T-helper 17 cell (primary cell): ENCODE results near the gene TMEM121B. TPM values are rescaled to one million over a fixed set of nuclear protein-coding genes. Genes with fewer than 3 reads are reported as not detected.

Source experiments
- ATAC-seq: fragments of 150-1000 bp; cut with Tn5 transposase; 2 replicates; pipeline ENCODE4 v1.10.0; 2021; ENCODE audit warnings: mild to moderate bottlenecking, moderate library complexity
- DNase-seq, 3 donors: peaks; one replicate each; pipeline versions ENCODE4 v3.0.0 to v3.0.0-alpha.2; 2020 to 2021
- H3K9me3 ChIP-seq: one replicate; pipeline ENCODE4 v1.7.0; 2013; ENCODE audit warnings: low read length, mild to moderate bottlenecking; ENCODE audit not compliant: control insufficient read depth, poor library complexity, severe bottlenecking
- H3K27ac Mint-ChIP-seq: one replicate; pipeline ENCODE4 v1.8.0; 2022; ENCODE audit warnings: mild to moderate bottlenecking, moderate library complexity, mixed read lengths
- H3K27me3 Mint-ChIP-seq: one replicate; pipeline ENCODE4 v1.8.0; 2022; ENCODE audit warnings: mixed read lengths
- H3K36me3 Mint-ChIP-seq: one replicate; pipeline ENCODE4 v1.8.0; 2022; ENCODE audit warnings: low read depth, mixed read lengths
- H3K4me1 Mint-ChIP-seq: one replicate; pipeline ENCODE4 v1.8.0; 2022; ENCODE audit warnings: mild to moderate bottlenecking, mixed read lengths
- H3K4me3 Mint-ChIP-seq: one replicate; pipeline ENCODE4 v1.8.0; 2022; ENCODE audit warnings: mild to moderate bottlenecking, moderate library complexity, mixed read lengths
- total RNA-seq, 4 donors: library from RNA in 2 of 4; stranded (reverse) in 2 of 4; gene quantifications; one replicate each; pipeline ENCODE4 v1.2.3 and lab custom pipeline; 2022 to 2026

TMEM121B gene
- total RNA-seq = under 1 TPM in 1 of 2 donors, not detected in 1; 0.20 TPM
- total RNA-seq (lab: John Stamatoyannopoulos, UW) = 0.12 to 0.30 reads per million in 2 donors

- DNase-seq (no peak), ATAC-seq (no peak)
- H3K27me3 Mint-ChIP-seq = peaks cover 10% of the 10 kb centered on the region
- no peaks in the 10 kb centered on the region for H3K36me3 Mint-ChIP-seq
- peak within 1 kb of the TSS; percentile 80 for H3K4me3 Mint-ChIP-seq
- no peak within 1 kb of the TSS for H3K27ac Mint-ChIP-seq
- peaks cover 26% of the 10 kb centered on the region for H3K4me1 Mint-ChIP-seq
- H3K9me3 ChIP-seq = no peaks in the 10 kb centered on the region
Observed at GRCh38 chr22:17121233-17122195, at the start of gene TMEM121B. Gene TMEM121B, minus strand, starts transcription at chr22:17121360. Its CDS starts 233 bp downstream, at chr22:17121127.

- no peaks in the 10 kb centered on the region for H3K9me3 ChIP-seq
- DNase-seq = no peak
- H3K4me1 Mint-ChIP-seq = peaks cover 7% of the 10 kb centered on the region
- no peaks in the 10 kb centered on the region for H3K36me3 Mint-ChIP-seq
- no peak for ATAC-seq
- no peaks in the 10 kb centered on the region for H3K27me3 Mint-ChIP-seq
- H3K4me3 Mint-ChIP-seq = no peak overlapping the region
- peak overlapping the region; percentile 54 for H3K27ac Mint-ChIP-seq
Observed at GRCh38 chr22:17167486-17167885, 46.3 kb upstream of the TMEM121B start.

DNA sequence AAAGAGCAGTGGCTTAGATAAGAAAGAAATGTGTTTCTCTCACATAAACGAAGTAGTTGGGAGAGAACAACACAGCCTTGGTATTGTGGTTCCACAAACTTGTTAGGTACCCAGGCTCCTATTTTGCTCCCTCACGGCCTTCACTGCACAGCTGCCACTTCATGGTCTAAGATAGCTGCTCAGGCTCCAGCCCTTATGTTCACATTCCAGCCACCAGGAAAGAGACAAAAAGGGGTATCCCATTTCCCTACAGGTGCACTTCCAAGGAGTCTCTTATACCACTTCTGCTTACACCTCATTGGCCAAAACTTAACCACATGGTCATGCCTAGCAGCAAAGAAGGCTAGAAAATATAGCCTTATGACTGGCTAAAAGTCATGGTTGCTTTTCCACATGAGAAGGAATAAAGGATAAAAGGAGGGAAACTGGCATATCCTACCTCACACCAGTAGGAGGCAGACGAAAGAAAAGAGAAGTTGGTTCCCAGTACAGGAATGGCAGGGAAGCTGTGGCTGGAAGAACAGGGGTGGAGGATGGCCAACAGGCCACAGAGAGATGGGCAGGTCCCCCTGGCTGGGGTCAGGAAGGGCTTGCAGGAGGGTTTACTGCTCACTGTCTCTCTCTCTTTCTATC lies 43.3 kb upstream of the TMEM121B start:
- no peak overlapping the region for H3K4me3 Mint-ChIP-seq
- H3K9me3 ChIP-seq = no peaks in the 10 kb centered on the region
- DNase-seq = no peak
- H3K27ac Mint-ChIP-seq = peak overlapping the region; percentile 41
- H3K36me3 Mint-ChIP-seq = no peaks in the 10 kb centered on the region
- H3K27me3 Mint-ChIP-seq = no peaks in the 10 kb centered on the region
- no peak for ATAC-seq
- peaks cover 8% of the 10 kb centered on the region for H3K4me1 Mint-ChIP-seq

DNA sequence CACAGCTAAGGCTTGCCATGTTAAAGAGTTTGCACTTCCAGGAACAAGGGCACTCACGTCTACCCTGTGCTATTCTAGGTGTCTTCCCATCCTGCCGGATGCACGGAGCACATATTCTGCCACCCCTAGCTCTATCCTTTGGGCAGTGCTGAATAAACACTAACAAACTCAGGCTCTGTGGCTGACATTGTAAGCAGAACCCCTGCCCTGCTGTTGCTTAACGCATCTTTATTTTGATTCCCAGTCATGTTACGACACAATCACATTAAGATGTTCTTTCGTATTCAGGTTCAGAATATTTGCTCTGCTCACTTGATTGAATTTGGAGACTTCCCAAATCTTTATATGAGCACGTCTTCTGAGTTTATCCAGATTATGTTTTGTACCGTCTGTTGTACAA lies 41.6 kb upstream of the TMEM121B start:
- ATAC-seq = no peak
- no peaks in the 10 kb centered on the region for H3K27me3 Mint-ChIP-seq
- H3K9me3 ChIP-seq = no peaks in the 10 kb centered on the region
- no peak for DNase-seq
- peaks cover 7% of the 10 kb centered on the region for H3K4me1 Mint-ChIP-seq
- H3K36me3 Mint-ChIP-seq = no peaks in the 10 kb centered on the region
- no peak overlapping the region for H3K27ac Mint-ChIP-seq
- no peak overlapping the region for H3K4me3 Mint-ChIP-seq

GRCh38 chr22:17161991-17162390 lies 40.8 kb upstream of the TMEM121B start:
- no peaks in the 10 kb centered on the region for H3K36me3 Mint-ChIP-seq
- no peaks in the 10 kb centered on the region for H3K9me3 ChIP-seq
- no peak for ATAC-seq
- H3K27me3 Mint-ChIP-seq = no peaks in the 10 kb centered on the region
- peaks cover 6% of the 10 kb centered on the region for H3K4me1 Mint-ChIP-seq
- DNase-seq = no peak
- no peak overlapping the region for H3K27ac Mint-ChIP-seq
- no peak overlapping the region for H3K4me3 Mint-ChIP-seq

DNA sequence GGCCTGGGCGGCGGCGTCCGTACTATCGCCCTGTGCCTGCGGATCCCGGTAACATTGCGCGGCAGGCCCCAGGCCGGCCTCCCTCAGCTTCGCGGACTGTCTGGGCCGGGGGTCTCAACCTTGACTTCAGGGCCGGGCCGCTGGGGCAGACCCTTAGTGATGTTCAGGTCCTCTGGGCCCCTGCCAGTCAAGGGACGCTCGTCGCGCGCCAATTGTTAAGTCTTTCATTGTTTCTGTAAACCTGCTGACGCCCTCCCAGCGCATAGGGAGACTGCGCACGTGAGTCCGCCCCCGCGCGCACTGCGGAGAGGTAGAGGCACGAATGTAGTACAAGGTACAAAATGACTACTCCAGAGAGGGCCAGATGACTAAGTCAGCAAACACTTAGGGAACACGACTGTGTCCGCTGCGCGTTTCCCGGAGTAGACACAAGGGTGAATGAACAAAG lies 38.4 kb upstream of the TMEM121B start:
- ATAC-seq (peak; percentile 24), DNase-seq (peak; percentile 14 to 17 (median 16))
- Mint-ChIP-seq H3K4me3 (peak overlapping the region; percentile 85), H3K36me3 (no peaks in the 10 kb centered on the region), H3K27ac (no peak overlapping the region), H3K4me1 (peaks cover 12% of the 10 kb centered on the region), H3K27me3 (no peaks in the 10 kb centered on the region)
- no peaks in the 10 kb centered on the region for H3K9me3 ChIP-seq

- DNase-seq (peak; percentile 81 to 90 (median 85)), ATAC-seq (peak; percentile 94)
- H3K36me3 Mint-ChIP-seq = no peaks in the 10 kb centered on the region
- H3K27ac Mint-ChIP-seq = no peak within 1 kb of the TSS
- H3K9me3 ChIP-seq = no peaks in the 10 kb centered on the region
- peak within 1 kb of the TSS; percentile 88 for H3K4me3 Mint-ChIP-seq
- no peaks in the 10 kb centered on the region for H3K27me3 Mint-ChIP-seq
- H3K4me1 Mint-ChIP-seq = peaks cover 12% of the 10 kb centered on the region
Observed at GRCh38 chr22:17158568-17159503, 37.7 kb upstream of the TMEM121B start, which contains the start of gene HDHD5. Gene HDHD5, minus strand, starts transcription at chr22:17159277. Its CDS starts 26 bp downstream, at chr22:17159251.

DNA sequence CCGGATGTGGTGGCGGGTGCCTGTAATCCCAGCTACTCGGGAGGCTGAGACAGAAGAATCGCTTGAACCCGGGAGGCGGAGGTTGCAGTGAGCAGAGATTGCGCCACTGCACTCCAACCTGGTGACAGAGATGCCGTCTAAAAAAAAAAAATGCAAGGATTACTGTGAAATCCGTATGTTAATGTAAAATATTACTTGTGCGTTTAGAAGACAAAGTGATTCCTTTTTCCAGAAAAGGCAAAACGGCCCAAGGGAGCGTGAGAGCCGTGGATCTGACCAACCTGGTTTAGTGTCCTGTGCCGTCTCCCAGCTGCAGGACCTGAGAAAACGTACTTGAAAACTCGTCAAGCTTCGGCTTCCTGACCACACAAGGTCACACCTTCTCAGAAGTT lies 37.0 kb upstream of the TMEM121B start:
- H3K4me3 Mint-ChIP-seq = peak overlapping the region; percentile 88
- no peak for DNase-seq
- peaks cover 14% of the 10 kb centered on the region for H3K4me1 Mint-ChIP-seq
- no peak overlapping the region for H3K27ac Mint-ChIP-seq
- no peaks in the 10 kb centered on the region for H3K36me3 Mint-ChIP-seq
- H3K27me3 Mint-ChIP-seq = no peaks in the 10 kb centered on the region
- ATAC-seq = no peak
- no peaks in the 10 kb centered on the region for H3K9me3 ChIP-seq

DNA sequence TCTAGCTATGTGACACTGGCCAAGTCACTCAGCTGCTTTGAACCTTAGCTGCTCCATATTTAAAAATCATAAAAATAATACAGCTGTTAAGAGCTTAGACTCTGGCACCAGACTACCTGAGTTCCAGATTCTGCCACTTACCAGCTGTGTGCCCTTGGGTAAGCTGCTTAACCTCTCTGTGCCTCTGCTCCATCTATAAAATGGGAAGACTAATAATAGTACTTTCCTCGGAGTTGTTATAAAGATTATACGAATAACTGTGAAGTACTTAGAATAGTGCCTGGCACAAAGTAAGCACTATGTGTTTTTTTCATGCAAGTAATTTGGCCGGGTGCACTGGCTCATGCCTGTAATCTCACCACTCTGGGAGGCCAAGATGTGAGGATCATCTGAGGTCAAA lies 36.6 kb upstream of the TMEM121B start:
- Mint-ChIP-seq H3K27ac (no peak overlapping the region), H3K4me3 (peak overlapping the region; percentile 88), H3K27me3 (no peaks in the 10 kb centered on the region), H3K36me3 (no peaks in the 10 kb centered on the region), H3K4me1 (peaks cover 14% of the 10 kb centered on the region)
- no peak for DNase-seq
- H3K9me3 ChIP-seq = no peaks in the 10 kb centered on the region
- no peak for ATAC-seq

DNA sequence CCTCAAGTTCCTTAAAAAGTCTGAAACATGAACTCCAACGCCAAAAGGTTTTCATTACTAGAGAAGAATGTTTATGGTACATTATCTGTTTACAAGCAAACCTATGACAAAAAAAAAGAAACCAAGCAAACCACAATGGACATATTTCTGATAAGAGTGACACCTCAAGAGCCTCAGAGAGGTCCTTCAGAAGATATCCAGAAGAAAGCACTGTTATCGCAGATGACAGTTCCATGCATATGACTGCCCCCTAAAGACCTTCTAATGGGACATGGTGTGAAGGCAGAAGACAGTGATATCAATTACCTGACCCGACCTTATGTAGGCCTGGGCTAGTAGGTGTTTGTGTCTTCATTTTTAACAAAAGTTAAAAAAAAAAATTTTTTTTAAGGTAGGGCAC lies 34.8 kb upstream of the TMEM121B start:
- H3K36me3 Mint-ChIP-seq = no peaks in the 10 kb centered on the region
- no peak for ATAC-seq
- H3K9me3 ChIP-seq = no peaks in the 10 kb centered on the region
- peak overlapping the region; percentile 12 for H3K4me3 Mint-ChIP-seq
- no peak overlapping the region for H3K27ac Mint-ChIP-seq
- no peak for DNase-seq
- peaks cover 22% of the 10 kb centered on the region for H3K4me1 Mint-ChIP-seq
- no peaks in the 10 kb centered on the region for H3K27me3 Mint-ChIP-seq

- H3K9me3 ChIP-seq = no peaks in the 10 kb centered on the region
- Mint-ChIP-seq H3K4me1 (peaks cover 16% of the 10 kb centered on the region), H3K36me3 (no peaks in the 10 kb centered on the region), H3K4me3 (no peak overlapping the region), H3K27ac (no peak overlapping the region), H3K27me3 (no peaks in the 10 kb centered on the region)
- ATAC-seq = no peak
- no peak for DNase-seq
Observed at GRCh38 chr22:17152971-17153370, 31.8 kb upstream of the TMEM121B start.

DNA sequence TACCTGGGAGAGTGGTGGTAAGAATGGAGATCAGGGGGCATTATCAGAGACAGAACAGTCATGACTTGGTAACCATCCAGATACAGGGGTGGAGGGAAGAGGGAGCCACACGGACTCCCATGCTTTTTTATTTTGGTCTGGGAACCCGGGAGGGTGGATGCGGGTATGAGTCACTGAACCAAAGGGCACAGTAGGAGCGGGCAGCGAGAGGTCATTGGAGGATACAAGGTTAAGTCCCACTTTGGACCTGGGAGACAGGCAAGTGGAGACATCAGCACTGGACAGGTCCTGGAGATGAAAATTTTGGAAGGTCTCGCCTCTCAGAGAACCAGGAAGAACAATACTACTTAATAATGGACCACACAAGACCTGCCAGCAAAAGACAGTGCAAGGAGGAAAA lies 31.2 kb upstream of the TMEM121B start:
- H3K4me3 Mint-ChIP-seq = no peak overlapping the region
- ATAC-seq (no peak), DNase-seq (no peak)
- H3K27me3 Mint-ChIP-seq = no peaks in the 10 kb centered on the region
- peaks cover 16% of the 10 kb centered on the region for H3K4me1 Mint-ChIP-seq
- no peak overlapping the region for H3K27ac Mint-ChIP-seq
- no peaks in the 10 kb centered on the region for H3K9me3 ChIP-seq
- H3K36me3 Mint-ChIP-seq = no peaks in the 10 kb centered on the region
